Endothelial cell of umbilical vein (primary cell): ENCODE measurements around the gene DIP2C. TPM values are rescaled to one million over a fixed set of nuclear protein-coding genes. Genes with fewer than 3 reads are reported as not detected.

Experiments used
- BruUV-seq: library from RNA; stranded (reverse); fragments of 400-500 nt; replicated peaks from 2 replicates; lab custom pipeline; 2021; lab: Mats Ljungman, UMichigan
- CTCF ChIA-PET: fragments of 300-600, 350-600 bp; sonication (Branson Sonifier 250); formaldehyde crosslinking; loops from one replicate; lab custom pipeline; 2021; ENCODE audit warnings: antibody characterized with exemption, inconsistent platforms; lab: Charles Lee
- POLR2A ChIA-PET: fragments of 300-600, 350-600 bp; sonication (Branson Sonifier 250); formaldehyde crosslinking; loops from one replicate; lab custom pipeline; 2021; ENCODE audit warnings: antibody characterized with exemption, inconsistent platforms; lab: Charles Lee
- DNase-seq: peaks from one replicate; pipeline ENCODE4 v3.0.0-alpha.2; 2011; ENCODE audit warnings: low read depth, low spot score
- FAIRE-seq: peaks from 2 replicates; lab custom pipeline; 2011; peaks lifted over from hg19 to GRCh38; lab: Jason Lieb, UNC
- H2AFZ ChIP-seq: 2 replicates; pipeline ENCODE4 v1.6.0; 2012; ENCODE audit warnings: low read depth, low read length, control low read depth, inconsistent platforms
- H3K27ac ChIP-seq: 2 replicates; pipeline ENCODE4 v1.5.1; 2011; ENCODE audit warnings: low read depth, mild to moderate bottlenecking, control low read depth, low read length, moderate library complexity; ENCODE audit not compliant: insufficient read depth
- H3K27me3 ChIP-seq, 2 experiments: 2 replicates each; pipeline versions ENCODE4 v1.6.0 to v1.6.1; 2011; ENCODE audit warnings: low read length in 2 of 2, mixed read lengths in 1 of 2; ENCODE audit not compliant: control insufficient read depth in 2 of 2, insufficient read depth in 2 of 2
- H3K36me3 ChIP-seq, 2 experiments: 2 replicates in 1 of 2; 3 replicates in 1 of 2; pipeline ENCODE4 v1.5.1; 2011; ENCODE audit warnings: low read length in 2 of 2, mild to moderate bottlenecking in 1 of 2, moderate library complexity in 1 of 2; ENCODE audit not compliant: control insufficient read depth in 2 of 2, insufficient read depth in 2 of 2; ENCODE audit errors: extremely low read depth in 1 of 2
- H3K4me1 ChIP-seq: 3 replicates; pipeline ENCODE4 v1.5.1; 2011; ENCODE audit warnings: mild to moderate bottlenecking, low read length; ENCODE audit not compliant: control insufficient read depth, insufficient read depth; ENCODE audit errors: extremely low read depth
- H3K4me2 ChIP-seq: 2 replicates; pipeline ENCODE4 v1.6.1; 2011; ENCODE audit warnings: low read length, control low read depth, mixed read lengths; ENCODE audit not compliant: insufficient read depth
- H3K4me3 ChIP-seq, 3 experiments: fragments of 200-600 bp in 1 of 3; sonication (generic), shearing (Covaris generic) in 1 of 3; replicated peaks in 1 of 3; 2 replicates each; pipeline ENCODE4 v1.5.1; 2011 to 2016; ENCODE audit warnings: control low read depth in 3 of 3, low read length in 3 of 3, mild to moderate bottlenecking in 2 of 3, inconsistent platforms in 1 of 3, low read depth in 1 of 3, moderate library complexity in 1 of 3; ENCODE audit not compliant: insufficient read depth in 1 of 3
- H3K79me2 ChIP-seq: 2 replicates; pipeline ENCODE4 v1.6.0; 2012; ENCODE audit warnings: low read length, inconsistent platforms; ENCODE audit not compliant: control insufficient read depth, insufficient read depth
- H3K9ac ChIP-seq: replicated peaks from 2 replicates; pipeline ENCODE3; 2011; ENCODE audit warnings: low read length, control low read depth; ENCODE audit not compliant: insufficient read depth; ENCODE audit errors: extremely low read depth
- H3K9me1 ChIP-seq: replicated peaks from 3 replicates; pipeline ENCODE4 v1.6.0; 2011; ENCODE audit warnings: mild to moderate bottlenecking, low read length; ENCODE audit not compliant: control insufficient read depth, insufficient read depth; ENCODE audit errors: extremely low read depth
- H3K9me3 ChIP-seq: replicated peaks from 2 replicates; pipeline ENCODE4 v1.5.1; 2012; ENCODE audit warnings: low read length, inconsistent platforms; ENCODE audit not compliant: control insufficient read depth, insufficient read depth
- H4K20me1 ChIP-seq: replicated peaks from 2 replicates; pipeline ENCODE3; 2011; ENCODE audit warnings: mild to moderate bottlenecking, low read length; ENCODE audit not compliant: control insufficient read depth, insufficient read depth; ENCODE audit errors: extremely low read depth
- CTCF ChIP-seq, 2 donors: IDR thresholded peaks; 1 replicate in 1 of 2; 2 replicates in 1 of 2; pipeline ENCODE4 v1.5.1; 2011; ENCODE audit warnings: low read length in 2 of 2, mild to moderate bottlenecking in 2 of 2, moderate library complexity in 2 of 2, control low read depth in 1 of 2, inconsistent platforms in 1 of 2, low read depth in 1 of 2; ENCODE audit not compliant: insufficient read depth in 1 of 2; ENCODE audit errors: extremely low read depth in 1 of 2
- EZH2 ChIP-seq: IDR thresholded peaks from 2 replicates; pipeline ENCODE4 v1.6.1; 2012; ENCODE audit warnings: borderline replicate concordance, low read depth, mild to moderate bottlenecking, moderate library complexity, low read length, inconsistent platforms; ENCODE audit not compliant: severe bottlenecking
- FOS ChIP-seq: IDR thresholded peaks from 2 replicates; pipeline ENCODE4 v1.6.1; 2011; ENCODE audit warnings: mild to moderate bottlenecking, low read length, moderate library complexity, borderline replicate concordance; ENCODE audit not compliant: insufficient read depth
- GATA2 ChIP-seq: IDR thresholded peaks from 2 replicates; pipeline ENCODE4 v1.7.0; 2011; ENCODE audit warnings: low read depth, mild to moderate bottlenecking, moderate library complexity, mixed read lengths, low read length; ENCODE audit not compliant: insufficient read length, insufficient read depth
- JUN ChIP-seq: IDR thresholded peaks from 2 replicates; pipeline ENCODE4 v1.6.1; 2011; ENCODE audit warnings: borderline replicate concordance, low read depth; ENCODE audit not compliant: insufficient read length, insufficient read depth
- MAX ChIP-seq: IDR thresholded peaks from 2 replicates; pipeline ENCODE4 v1.6.1; 2011; ENCODE audit not compliant: insufficient read depth, insufficient read length
- MYC ChIP-seq: IDR thresholded peaks from one replicate; pipeline ENCODE4 v1.6.1; 2011; ENCODE audit warnings: mild to moderate bottlenecking, low read depth, low read length
- POLR2A ChIP-seq: IDR thresholded peaks from 2 replicates; pipeline ENCODE4 v1.6.1; 2012; ENCODE audit warnings: low read depth, mild to moderate bottlenecking, control low read depth, low read length
- POLR2AphosphoS5 ChIP-seq: IDR thresholded peaks from 2 replicates; pipeline ENCODE4 v1.6.1; 2012; ENCODE audit warnings: low read depth, mild to moderate bottlenecking, control low read depth, low read length, moderate library complexity; ENCODE audit not compliant: insufficient read depth
- dilution Hi-C: fragments of 300-500 bp; cut with MboI; formaldehyde crosslinking; loops from one replicate; pipeline ENCODE4 v1.15.0; 2019; ENCODE audit warnings: low sequenced_read_pairs; ENCODE audit not compliant: extremely low pct_ligation_motif_present
- intact Hi-C: fragments of 100-400 bp; cut with micrococcal nuclease; formaldehyde crosslinking; loops from one replicate; pipeline ENCODE4 v1.10.0; 2022
- polyA plus RNA-seq, 4 experiments: library from polyadenylated mRNA; depleted of rRNA in 3 of 4; stranded (reverse) in 3 of 4; unstranded in 1 of 4; fragments of >200 nt; gene quantifications; 2 replicates each; pipeline versions ENCODE4 v1.2.1 to v1.2.3, GENCODE V29; 2011 to 2012; ENCODE audit warnings: missing spikeins in 1 of 4
- total RNA-seq: library from RNA; stranded (reverse); gene quantifications from 2 replicates; pipeline ENCODE4 v1.2.3, GENCODE V29; 2021

Gene DIP2C
- total and polyA plus RNA-seq, 2 donors (not counting 3 experiments of a cell fraction or from before 2014, with no cell fraction given), result 3.6 to 10.7 TPM

GRCh38 chr10:670038-670437 is 19.4 kb downstream of the DIP2C start:
- H4K20me1 ChIP-seq, result no peaks in the 10 kb centered on the region
- no peak overlapping the region for H3K4me3 ChIP-seq
- H3K9me1 ChIP-seq, result no peaks in the 10 kb centered on the region
- no peaks in the 10 kb centered on the region for H3K27me3 ChIP-seq
- ChIA-PET CTCF (interaction anchor here (1.1 kb wide), 1 partner anchor 159 kb away, joined by 4 read pairs; no protein-coding TSS in a partner anchor), POLR2A (no interaction called here)
- TF ChIP-seq EZH2 (no peak), JUN (no peak), POLR2AphosphoS5 (no peak), MAX (no peak), FOS (no peak), MYC (no peak), POLR2A (no peak), GATA2 (no peak), CTCF (IDR thresholded peaks at IDR 0.05; ENCODE audit: extremely low read depth in 1 of 2, insufficient read depth in 1 of 2, low read depth in 1 of 2, low read length in 2 of 2) (no peak)
- intact Hi-C loops (no loop called here), dilution Hi-C loops (no loop called here)
- H3K36me3 ChIP-seq, result no peaks in the 10 kb centered on the region
- no peak overlapping the region for H2AFZ ChIP-seq
- H3K4me1 ChIP-seq, result no peaks in the 10 kb centered on the region
- FAIRE-seq (no peak), DNase-seq (no peak)
- no peak overlapping the region for H3K9ac ChIP-seq
- H3K4me2 ChIP-seq, result no peak overlapping the region
- BruUV-seq, result no TSS peak
- H3K9me3 ChIP-seq, result no peaks in the 10 kb centered on the region
- no peak overlapping the region for H3K27ac ChIP-seq
- H3K79me2 ChIP-seq, result no peaks in the 10 kb centered on the region
